ENCODE measurements around the gene PLD2.

PLD2 gene

GRCh38 chr17:4840893-4841242, 33.9 kb downstream of the PLD2 start:
- DNase-seq (ENCODE audit: insufficient read length, low spot score): no peak
- no peak for FAIRE-seq
- TF ChIP-seq POLR2AphosphoS5 (IDR thresholded peaks at IDR 0.05; ENCODE audit: low read depth, low read length) (no peak), POU2F2 (IDR thresholded peaks at IDR 0.05; ENCODE audit: low read depth, low read length) (no peak), SPI1 (IDR thresholded peaks at IDR 0.05; ENCODE audit: low read depth, low read length) (no peak), POLR2A (IDR thresholded peaks at IDR 0.05; ENCODE audit: low read depth, low read length) (no peak), PAX5 (IDR thresholded peaks at IDR 0.05; ENCODE audit: insufficient read depth, low read length, severe bottlenecking) (no peak), TAF1 (IDR thresholded peaks at IDR 0.05; ENCODE audit: low read depth, low read length) (no peak)

GRCh38 chr17:4842376-4842775, 35.4 kb downstream of the PLD2 start:
- DNase-seq (ENCODE audit: insufficient read length, low spot score): no peak
- FAIRE-seq: no peak
- no peak for TF ChIP-seq PAX5 (IDR thresholded peaks at IDR 0.05; ENCODE audit: insufficient read depth, low read length, severe bottlenecking)
- no peak for TF ChIP-seq POLR2AphosphoS5 (IDR thresholded peaks at IDR 0.05; ENCODE audit: low read depth, low read length)
- no peak for TF ChIP-seq SPI1 (IDR thresholded peaks at IDR 0.05; ENCODE audit: low read depth, low read length)
- TF ChIP-seq POLR2A (IDR thresholded peaks at IDR 0.05; ENCODE audit: low read depth, low read length): no peak
- no peak for TF ChIP-seq POU2F2 (IDR thresholded peaks at IDR 0.05; ENCODE audit: low read depth, low read length)
- TF ChIP-seq TAF1 (IDR thresholded peaks at IDR 0.05; ENCODE audit: low read depth, low read length): no peak

GRCh38 chr17:4843321-4844000, 36.5 kb downstream of the PLD2 start:
- TF ChIP-seq POU2F2 (IDR thresholded peaks at IDR 0.05; ENCODE audit: low read depth, low read length) (no peak), TAF1 (IDR thresholded peaks at IDR 0.05; ENCODE audit: low read depth, low read length) (no peak)
- FAIRE-seq (no peak), DNase-seq (ENCODE audit: insufficient read length, low spot score) (no peak)

GRCh38 chr17:4845118-4845517, 38.2 kb downstream of the PLD2 start:
- no peak for DNase-seq (ENCODE audit: insufficient read length, low spot score)
- TF ChIP-seq POLR2AphosphoS5 (IDR thresholded peaks at IDR 0.05; ENCODE audit: low read depth, low read length): no peak
- FAIRE-seq: no peak

GRCh38 chr17:4846635-4847390, 39.9 kb downstream of the PLD2 start:
- FAIRE-seq (peak; percentile 16), DNase-seq (ENCODE audit: insufficient read length, low spot score) (no peak)
- no peak for TF ChIP-seq TAF1 (IDR thresholded peaks at IDR 0.05; ENCODE audit: low read depth, low read length)
- TF ChIP-seq PAX5 (IDR thresholded peaks at IDR 0.05; ENCODE audit: insufficient read depth, low read length, severe bottlenecking): no peak
- TF ChIP-seq POLR2AphosphoS5 (IDR thresholded peaks at IDR 0.05; ENCODE audit: low read depth, low read length): no peak
- TF ChIP-seq POU2F2 (IDR thresholded peaks at IDR 0.05; ENCODE audit: low read depth, low read length): no peak
- TF ChIP-seq SPI1 (IDR thresholded peaks at IDR 0.05; ENCODE audit: low read depth, low read length): no peak

- TF ChIP-seq TAF1 (IDR thresholded peaks at IDR 0.05; ENCODE audit: low read depth, low read length): no peak
- TF ChIP-seq PAX5 (IDR thresholded peaks at IDR 0.05; ENCODE audit: insufficient read depth, low read length, severe bottlenecking): no peak
- TF ChIP-seq SPI1 (IDR thresholded peaks at IDR 0.05; ENCODE audit: low read depth, low read length): no peak
- TF ChIP-seq POLR2A (IDR thresholded peaks at IDR 0.05; ENCODE audit: low read depth, low read length): no peak
- no peak for TF ChIP-seq POLR2AphosphoS5 (IDR thresholded peaks at IDR 0.05; ENCODE audit: low read depth, low read length)
- TF ChIP-seq POU2F2 (IDR thresholded peaks at IDR 0.05; ENCODE audit: low read depth, low read length): no peak
- DNase-seq (ENCODE audit: insufficient read length, low spot score) (no peak), FAIRE-seq (no peak)
Observed at GRCh38 chr17:4849011-4849536, 42.1 kb downstream of the PLD2 start.

DNA sequence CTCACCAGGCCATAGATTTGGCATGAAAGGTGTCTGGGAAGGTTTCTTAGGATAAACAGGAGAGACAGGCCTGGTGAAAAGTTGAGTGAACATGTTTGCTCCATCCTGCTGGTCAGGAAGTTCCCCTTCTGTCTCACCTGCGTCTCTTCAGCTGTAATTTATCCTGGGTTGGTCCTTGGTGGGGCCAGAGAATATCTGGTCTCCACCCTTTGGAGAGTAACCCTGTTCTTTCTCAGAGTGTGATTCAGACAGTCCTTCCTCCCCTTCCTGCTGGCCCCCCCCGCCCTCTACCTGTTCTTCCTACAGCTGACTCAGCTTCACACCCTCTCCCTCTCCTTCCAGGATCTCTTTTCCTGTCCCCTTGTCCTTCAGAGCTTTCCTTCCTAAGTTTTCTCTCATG, 43.3 kb downstream of the PLD2 start:
- DNase-seq (ENCODE audit: insufficient read length, low spot score) (no peak), FAIRE-seq (no peak)
- TF ChIP-seq SPI1 (IDR thresholded peaks at IDR 0.05; ENCODE audit: low read depth, low read length) (no peak), PAX5 (IDR thresholded peaks at IDR 0.05; ENCODE audit: insufficient read depth, low read length, severe bottlenecking) (no peak), POLR2A (IDR thresholded peaks at IDR 0.05; ENCODE audit: low read depth, low read length) (no peak), POLR2AphosphoS5 (IDR thresholded peaks at IDR 0.05; ENCODE audit: low read depth, low read length) (no peak), TAF1 (IDR thresholded peaks at IDR 0.05; ENCODE audit: low read depth, low read length) (no peak), POU2F2 (IDR thresholded peaks at IDR 0.05; ENCODE audit: low read depth, low read length) (no peak)

- FAIRE-seq: no peak
- TF ChIP-seq TAF1 (IDR thresholded peaks at IDR 0.05; ENCODE audit: low read depth, low read length) (no peak), POLR2AphosphoS5 (IDR thresholded peaks at IDR 0.05; ENCODE audit: low read depth, low read length) (no peak), PAX5 (IDR thresholded peaks at IDR 0.05; ENCODE audit: insufficient read depth, low read length, severe bottlenecking) (no peak), POLR2A (IDR thresholded peaks at IDR 0.05; ENCODE audit: low read depth, low read length) (no peak), POU2F2 (IDR thresholded peaks at IDR 0.05; ENCODE audit: low read depth, low read length) (no peak), SPI1 (IDR thresholded peaks at IDR 0.05; ENCODE audit: low read depth, low read length) (no peak)
- DNase-seq (ENCODE audit: insufficient read length, low spot score): no peak
Observed at GRCh38 chr17:4851084-4851483, 44.1 kb downstream of the PLD2 start.

DNA sequence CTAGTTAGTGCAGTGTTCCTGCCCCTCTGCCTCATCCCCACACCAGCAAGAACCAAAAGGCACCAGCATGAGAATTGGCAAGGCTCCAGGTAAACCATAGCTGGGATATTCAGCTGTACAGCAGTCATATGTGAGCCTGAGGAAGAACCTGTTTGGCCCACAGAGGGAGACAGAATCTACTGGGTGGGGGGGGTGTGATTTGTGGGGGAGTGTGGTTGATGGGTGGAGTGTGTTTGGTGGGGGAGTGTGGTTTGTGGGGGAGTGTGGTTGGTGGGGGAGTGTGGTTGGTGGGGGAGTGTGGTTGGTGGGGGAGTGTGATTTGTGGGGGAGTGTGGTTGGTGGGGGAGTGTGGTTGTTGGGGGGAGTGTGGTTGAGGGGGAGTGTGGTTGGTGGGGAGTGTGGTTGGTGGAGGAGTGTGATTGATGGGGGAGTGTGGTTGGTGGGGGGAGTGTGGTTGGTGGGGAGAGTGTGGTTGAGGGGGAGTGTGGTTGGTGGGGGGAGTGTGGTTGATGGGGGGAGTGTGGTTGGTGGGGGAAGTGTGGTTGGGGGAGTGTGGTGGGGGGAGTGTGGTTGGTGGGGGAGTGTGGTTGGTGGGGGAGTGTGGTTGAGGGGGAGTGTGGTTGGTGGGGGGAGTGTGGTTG, 45.7 kb downstream of the PLD2 start:
- no peak for DNase-seq (ENCODE audit: insufficient read length, low spot score)
- no peak for TF ChIP-seq POLR2A (IDR thresholded peaks at IDR 0.05; ENCODE audit: low read depth, low read length)
- TF ChIP-seq SPI1 (IDR thresholded peaks at IDR 0.05; ENCODE audit: low read depth, low read length): no peak
- TF ChIP-seq POLR2AphosphoS5 (IDR thresholded peaks at IDR 0.05; ENCODE audit: low read depth, low read length): no peak
- no peak for TF ChIP-seq TAF1 (IDR thresholded peaks at IDR 0.05; ENCODE audit: low read depth, low read length)
- no peak for TF ChIP-seq POU2F2 (IDR thresholded peaks at IDR 0.05; ENCODE audit: low read depth, low read length)
- no peak for TF ChIP-seq PAX5 (IDR thresholded peaks at IDR 0.05; ENCODE audit: insufficient read depth, low read length, severe bottlenecking)
- peak; percentile 66 for FAIRE-seq
